AG04450 (cell line): Measurements from ENCODE around the gene POP4. TPM values are rescaled to one million over a fixed set of nuclear protein-coding genes. Genes with fewer than 3 reads are reported as not detected.

Experiments
- CTCF ChIA-PET: fragments of 300-600, 350-600 bp; formaldehyde crosslinking; extraction: SDS; loops from one replicate; lab custom pipeline; 2022; ENCODE audit warnings: antibody characterized with exemption, inconsistent platforms; lab: Charles Lee
- POLR2A ChIA-PET: fragments of 350-600 bp; formaldehyde crosslinking; extraction: SDS; loops from one replicate; lab custom pipeline; 2021; ENCODE audit warnings: antibody characterized with exemption, inconsistent platforms; lab: Yijun Ruan, JAX
- DNase-seq: peaks from one replicate; pipeline ENCODE4 v3.0.0-alpha.2; 2011; ENCODE audit warnings: low read depth, low spot score
- H3K27ac ChIP-seq: one replicate; pipeline ENCODE4 v1.5.1; 2012; ENCODE audit warnings: low read depth, low read length, control low read depth
- H3K27me3 ChIP-seq: one replicate; pipeline ENCODE4 v1.6.0; 2012; ENCODE audit warnings: low read length; ENCODE audit not compliant: control insufficient read depth, insufficient read depth
- H3K4me3 ChIP-seq: 2 replicates; pipeline ENCODE4 v1.5.1; 2011; ENCODE audit warnings: mild to moderate bottlenecking, low read depth, low read length, control low read depth
- H3K9me3 ChIP-seq: 2 replicates; pipeline ENCODE4 v1.5.1; 2012; ENCODE audit warnings: low read length; ENCODE audit not compliant: control insufficient read depth, insufficient read depth
- polyA plus RNA-seq: library from polyadenylated mRNA; depleted of rRNA; stranded (reverse); fragments of >200 nt; gene quantifications from 2 replicates; pipeline ENCODE4 v1.2.3, GENCODE V29; 2011
- TF ChIP-seq, protein P1 (sequence below): IDR thresholded peaks from 2 replicates; pipeline ENCODE4 v1.5.1; 2011; ENCODE audit warnings: low read depth, low read length, control low read depth, inconsistent platforms

The POP4 gene
- polyA plus RNA-seq, 1 experiment: 87.4 TPM

DNA sequence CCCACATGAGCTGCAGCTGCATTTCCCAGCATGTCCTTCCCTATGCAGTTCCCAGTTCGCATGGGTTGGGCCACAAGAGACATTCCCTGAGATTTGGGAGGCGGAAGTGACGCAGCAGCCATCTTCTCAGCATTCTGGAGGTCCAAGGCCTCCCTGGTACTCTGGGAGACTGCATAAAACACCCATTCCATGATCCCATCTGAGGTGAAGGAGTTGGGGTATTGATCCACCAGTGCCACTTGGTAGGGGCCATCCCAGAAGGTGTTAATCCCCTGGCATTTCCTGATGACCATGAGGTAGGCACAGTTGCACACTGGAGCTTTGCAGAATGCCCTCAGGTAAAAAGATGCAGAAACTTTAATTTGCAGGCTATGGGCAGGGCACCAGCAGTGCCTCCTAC lies 25.4 kb downstream of the POP4 start:
- Histone ChIP-seq H3K9me3 (no peaks in the 10 kb centered on the region), H3K4me3 (no peak overlapping the region), H3K27me3 (peaks cover 4% of the 10 kb centered on the region), H3K27ac (no peak overlapping the region)
- TF ChIP-seq, protein P1, sequence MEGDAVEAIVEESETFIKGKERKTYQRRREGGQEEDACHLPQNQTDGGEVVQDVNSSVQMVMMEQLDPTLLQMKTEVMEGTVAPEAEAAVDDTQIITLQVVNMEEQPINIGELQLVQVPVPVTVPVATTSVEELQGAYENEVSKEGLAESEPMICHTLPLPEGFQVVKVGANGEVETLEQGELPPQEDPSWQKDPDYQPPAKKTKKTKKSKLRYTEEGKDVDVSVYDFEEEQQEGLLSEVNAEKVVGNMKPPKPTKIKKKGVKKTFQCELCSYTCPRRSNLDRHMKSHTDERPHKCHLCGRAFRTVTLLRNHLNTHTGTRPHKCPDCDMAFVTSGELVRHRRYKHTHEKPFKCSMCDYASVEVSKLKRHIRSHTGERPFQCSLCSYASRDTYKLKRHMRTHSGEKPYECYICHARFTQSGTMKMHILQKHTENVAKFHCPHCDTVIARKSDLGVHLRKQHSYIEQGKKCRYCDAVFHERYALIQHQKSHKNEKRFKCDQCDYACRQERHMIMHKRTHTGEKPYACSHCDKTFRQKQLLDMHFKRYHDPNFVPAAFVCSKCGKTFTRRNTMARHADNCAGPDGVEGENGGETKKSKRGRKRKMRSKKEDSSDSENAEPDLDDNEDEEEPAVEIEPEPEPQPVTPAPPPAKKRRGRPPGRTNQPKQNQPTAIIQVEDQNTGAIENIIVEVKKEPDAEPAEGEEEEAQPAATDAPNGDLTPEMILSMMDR: no peak
- DNase-seq: no peak
- ChIA-PET CTCF (interaction anchor here (1.9 kb wide), 1 partner anchor 21 kb away, joined by 10 read pairs; no protein-coding TSS in a partner anchor), POLR2A (no interaction called here)

DNA sequence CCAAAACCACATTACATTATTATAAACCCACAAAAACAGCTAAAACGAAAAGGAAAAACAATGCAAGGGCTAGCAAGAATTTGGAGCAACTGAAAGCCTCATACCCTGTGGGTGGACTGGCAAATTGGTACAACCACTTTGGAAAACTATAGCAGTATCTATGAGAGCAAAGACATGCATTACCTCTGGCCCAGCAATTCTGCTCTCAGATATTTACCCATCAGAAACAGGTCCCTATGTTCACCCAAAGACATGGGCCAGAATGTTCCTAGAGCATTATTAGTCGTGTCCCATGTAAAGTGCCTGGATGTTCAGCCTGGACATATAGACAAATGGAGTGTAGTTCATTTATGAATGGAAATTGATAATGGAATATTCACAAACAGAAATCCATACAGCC lies 27.9 kb downstream of the POP4 start:
- no peak overlapping the region for H3K27ac ChIP-seq
- H3K9me3 ChIP-seq: no peaks in the 10 kb centered on the region
- ChIA-PET POLR2A (no interaction called here), CTCF (interaction anchor here (1.6 to 1.7 kb wide), 4 partner anchors 12 to 83 kb away, joined by 3 to 10 read pairs (median 6); no protein-coding TSS in a partner anchor)
- H3K27me3 ChIP-seq: peaks cover 9% of the 10 kb centered on the region
- no peak for DNase-seq
- H3K4me3 ChIP-seq: no peak overlapping the region
- TF ChIP-seq, protein P1: no peak

DNA sequence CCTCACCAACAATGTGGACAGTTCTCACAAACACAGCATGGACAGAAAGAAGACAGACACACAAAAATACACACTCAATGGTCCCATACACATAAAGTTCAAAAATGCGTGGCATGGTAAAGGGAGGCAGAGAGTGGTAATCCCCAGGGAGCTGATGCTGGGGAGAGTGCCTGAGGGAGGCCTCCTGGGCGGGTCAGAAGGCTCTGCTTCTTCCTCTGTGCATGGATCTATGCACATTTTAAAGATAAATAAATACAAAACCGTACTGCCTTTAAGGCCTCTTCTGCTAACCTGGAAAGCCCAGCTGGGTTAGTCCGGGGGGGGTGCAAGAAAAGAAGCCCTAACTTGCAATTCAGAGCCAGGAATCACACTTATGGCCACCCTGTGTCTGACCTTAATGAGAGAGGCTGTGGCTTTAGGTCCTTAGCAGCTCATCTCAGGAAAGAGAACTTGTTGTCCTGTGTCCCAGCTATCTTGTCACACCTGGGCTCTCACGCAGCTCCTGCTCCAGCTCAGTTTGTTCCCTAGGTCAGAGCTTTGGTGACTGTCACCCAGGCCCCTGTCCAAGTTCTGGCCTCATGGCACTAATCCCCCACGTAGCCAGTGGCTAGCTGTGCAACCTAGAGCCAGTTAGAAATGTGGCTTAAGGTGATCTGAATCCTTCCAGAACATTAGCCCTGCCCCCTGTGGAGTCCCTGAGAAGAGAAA lies 28.5 kb downstream of the POP4 start:
- ChIA-PET POLR2A (no interaction called here), CTCF (interaction anchor here (1.6 to 1.7 kb wide), 4 partner anchors 12 to 82 kb away, joined by 3 to 10 read pairs (median 6); no protein-coding TSS in a partner anchor)
- TF ChIP-seq, protein P1: no peak

DNA sequence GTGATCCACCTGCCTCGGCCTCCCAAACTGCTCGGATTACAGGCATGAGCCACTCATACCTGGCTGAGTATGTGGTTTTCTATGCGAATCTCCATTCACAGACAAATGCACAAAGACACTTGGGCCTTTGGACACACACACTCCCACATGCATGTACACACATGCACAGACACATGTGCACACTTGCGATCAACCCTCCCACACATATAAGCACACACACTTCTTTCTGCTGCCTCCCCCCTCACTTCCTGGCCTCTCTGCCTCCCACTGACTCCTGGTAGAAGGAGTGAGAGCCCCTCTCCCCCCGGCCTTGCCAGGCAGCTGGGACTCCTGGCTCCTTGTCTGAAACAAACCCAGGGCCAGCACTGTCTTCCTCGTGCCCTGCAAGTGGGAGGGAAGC lies 29.9 kb downstream of the POP4 start:
- TF ChIP-seq, protein P1: no peak
- ChIA-PET CTCF (no interaction called here), POLR2A (no interaction called here)
- H3K4me3 ChIP-seq: no peak overlapping the region
- no peak overlapping the region for H3K27ac ChIP-seq
- no peaks in the 10 kb centered on the region for H3K9me3 ChIP-seq
- DNase-seq: no peak
- peaks cover 9% of the 10 kb centered on the region for H3K27me3 ChIP-seq

More for the DNA sequence above, 28.5 kb downstream of the POP4 start:
- Histone ChIP-seq H3K4me3 (no peak overlapping the region), H3K9me3 (no peaks in the 10 kb centered on the region), H3K27ac (no peak overlapping the region), H3K27me3 (peaks cover 9% of the 10 kb centered on the region)
- no peak for DNase-seq
